H1 (cell line): ENCODE results near the gene TMEM50A.
"Not testable (repeated sequence)": the region's sequence is repeated elsewhere in the genome, so short reads cannot be mapped to it uniquely, and the experiment has no call there.

Experiments used
- BCL11A ChIP-seq, 2 experiments: IDR thresholded peaks; one replicate each; pipeline ENCODE4 v1.6.1; 2011; ENCODE audit warnings: low read depth in 2 of 2, low read length in 2 of 2, mild to moderate bottlenecking in 2 of 2
- CEBPB ChIP-seq: IDR thresholded peaks from 2 replicates; pipeline ENCODE4 v1.6.1; 2012; ENCODE audit warnings: low read depth, low read length
- CHD2 ChIP-seq: IDR thresholded peaks from 2 replicates; pipeline ENCODE4 v1.6.1; 2012; ENCODE audit warnings: low read length, improper control_type of control experiment
- CTCF ChIP-seq, 3 experiments: IDR thresholded peaks; 1 replicate in 2 of 3; 2 replicates in 1 of 3; pipeline versions ENCODE4 v1.5.1 to v1.6.1; 2011; ENCODE audit warnings: low read length in 3 of 3, mild to moderate bottlenecking in 3 of 3, inconsistent platforms in 2 of 3, low read depth in 1 of 3, moderate library complexity in 1 of 3; ENCODE audit not compliant: insufficient read depth in 1 of 3; ENCODE audit errors: control extremely low read depth in 1 of 3
- POLR2A ChIP-seq, 2 experiments: IDR thresholded peaks; 1 replicate in 1 of 2; 2 replicates in 1 of 2; pipeline ENCODE4 v1.6.1; 2011; ENCODE audit warnings: low read depth in 2 of 2, low read length in 2 of 2, mild to moderate bottlenecking in 2 of 2; ENCODE audit errors: control extremely low read depth in 1 of 2
- SRF ChIP-seq: IDR thresholded peaks from 2 replicates; pipeline ENCODE4 v1.6.1; 2011; ENCODE audit warnings: mild to moderate bottlenecking, low read depth, low read length, moderate library complexity
- TAF1 ChIP-seq: IDR thresholded peaks from 2 replicates; pipeline ENCODE4 v1.6.1; 2011; ENCODE audit warnings: mild to moderate bottlenecking, low read depth, low read length
- ZNF274 ChIP-seq: IDR thresholded peaks from 2 replicates; pipeline ENCODE4 v1.7.0; 2012; ENCODE audit warnings: low read length, borderline replicate concordance; ENCODE audit errors: extremely low read depth

GRCh38 chr1:25328791-25329185, 9.3 kb upstream of the TMEM50A start:
- TF ChIP-seq CTCF (IDR thresholded peaks at IDR 0.05; ENCODE audit: control extremely low read depth in 1 of 3, insufficient read depth in 1 of 3, low read depth in 1 of 3, low read length in 3 of 3); TAF1; ZNF274; POLR2A (IDR thresholded peaks at IDR 0.05; ENCODE audit: control extremely low read depth in 1 of 2, low read depth in 2 of 2, low read length in 2 of 2); SRF; CHD2; BCL11A (IDR thresholded peaks at IDR 0.05; ENCODE audit: low read depth in 2 of 2, low read length in 2 of 2); CEBPB: not testable (repeated sequence)
